Epithelial cell of proximal tubule (primary cell): ENCODE results near the gene RNF112. TPM values are rescaled to one million over a fixed set of nuclear protein-coding genes. Genes with fewer than 3 reads are reported as not detected.

Experiments used
- DNase-seq: peaks from one replicate; pipeline ENCODE4 v3.0.0-alpha.2; 2011; ENCODE audit warnings: low read depth
- H3K4me3 ChIP-seq: 2 replicates; pipeline ENCODE4 v1.5.1; 2011; ENCODE audit warnings: low read depth, mild to moderate bottlenecking, low read length
- CTCF ChIP-seq: conservative IDR thresholded peaks from 2 replicates; pipeline ENCODE4 v1.5.1; 2012; ENCODE audit warnings: low read depth, mild to moderate bottlenecking, low read length
- total RNA-seq: library from RNA; depleted of rRNA; stranded (reverse); fragments of >200 nt; gene quantifications from 2 replicates; pipeline ENCODE4 v1.2.3, GENCODE V29; 2015

Gene RNF112
- total RNA-seq, 1 donor from 2014 or later = 0.06 TPM

GRCh38 chr17:19364699-19365498 lies 46.1 kb upstream of the RNF112 start:
- no peak overlapping the region for H3K4me3 ChIP-seq
- no peak for TF ChIP-seq CTCF
- no peak for DNase-seq

GRCh38 chr17:19365499-19365817 lies 45.6 kb upstream of the RNF112 start:
- H3K4me3 ChIP-seq = no peak overlapping the region
- TF ChIP-seq CTCF = no peak
- no peak for DNase-seq

GRCh38 chr17:19365833-19366636 lies 45.0 kb upstream of the RNF112 start:
- no peak for DNase-seq
- TF ChIP-seq CTCF = no peak
- no peak overlapping the region for H3K4me3 ChIP-seq

- no peak for TF ChIP-seq CTCF
- DNase-seq = no peak
- H3K4me3 ChIP-seq = no peak overlapping the region
Observed at GRCh38 chr17:19366637-19366972, 44.4 kb upstream of the RNF112 start.

- TF ChIP-seq CTCF = no peak
- DNase-seq = no peak
- H3K4me3 ChIP-seq = no peak overlapping the region
Observed at GRCh38 chr17:19368229-19368628, 42.8 kb upstream of the RNF112 start.

- no peak for DNase-seq
- H3K4me3 ChIP-seq = no peak overlapping the region
- no peak for TF ChIP-seq CTCF
Observed at GRCh38 chr17:19369107-19369778, 41.8 kb upstream of the RNF112 start.
